IPS-15b (cell line): ENCODE data around the gene SPIN3.
"Not testable (repeated sequence)": the region's sequence is repeated elsewhere in the genome, so short reads cannot be mapped to it uniquely, and the experiment has no call there.

Source experiments
- H3K27me3 ChIP-seq: one replicate; pipeline ENCODE4 v1.6.1; 2013; ENCODE audit warnings: low read length; ENCODE audit not compliant: control insufficient read depth, insufficient read depth
- H3K36me3 ChIP-seq: one replicate; pipeline ENCODE4 v1.6.1; 2013; ENCODE audit warnings: low read length; ENCODE audit not compliant: control insufficient read depth, insufficient read depth
- H3K4me1 ChIP-seq: one replicate; pipeline ENCODE4 v1.6.1; 2013; ENCODE audit warnings: mild to moderate bottlenecking, low read length; ENCODE audit not compliant: control insufficient read depth, insufficient read depth
- H3K4me3 ChIP-seq: one replicate; pipeline ENCODE4 v1.5.1; 2013; ENCODE audit warnings: low read depth, low read length
- H3K9ac ChIP-seq: one replicate; pipeline ENCODE4 v1.6.1; 2013; ENCODE audit warnings: low read depth, mild to moderate bottlenecking, low read length
- H3K9me3 ChIP-seq: one replicate; pipeline ENCODE4 v1.6.1; 2013; ENCODE audit warnings: mild to moderate bottlenecking, low read length; ENCODE audit not compliant: control insufficient read depth, insufficient read depth

Gene SPIN3

GRCh38 chrX:56947699-56948098 lies 47.6 kb downstream of the SPIN3 start:
- H3K36me3 ChIP-seq: no peaks in the 10 kb centered on the region
- H3K9ac ChIP-seq: no peak overlapping the region
- no peaks in the 10 kb centered on the region for H3K9me3 ChIP-seq
- H3K4me3 ChIP-seq: no peak overlapping the region
- H3K27me3 ChIP-seq: no peaks in the 10 kb centered on the region
- no peaks in the 10 kb centered on the region for H3K4me1 ChIP-seq

- H3K27me3 ChIP-seq, H3K9me3 ChIP-seq, H3K36me3 ChIP-seq, H3K4me3 ChIP-seq, H3K4me1 ChIP-seq, H3K9ac ChIP-seq: not testable (repeated sequence)
Observed at GRCh38 chrX:56946201-56946600, 49.1 kb downstream of the SPIN3 start.

GRCh38 chrX:56945226-56945625 lies 50.1 kb downstream of the SPIN3 start:
- H3K4me3 ChIP-seq, H3K27me3 ChIP-seq, H3K9ac ChIP-seq, H3K9me3 ChIP-seq, H3K4me1 ChIP-seq, H3K36me3 ChIP-seq: not testable (repeated sequence)

- H3K36me3 ChIP-seq: no peaks in the 10 kb centered on the region
- H3K4me3 ChIP-seq: no peak overlapping the region
- H3K9me3 ChIP-seq: no peaks in the 10 kb centered on the region
- no peaks in the 10 kb centered on the region for H3K27me3 ChIP-seq
- no peaks in the 10 kb centered on the region for H3K4me1 ChIP-seq
- no peak overlapping the region for H3K9ac ChIP-seq
Observed at GRCh38 chrX:56943264-56943663, 52.1 kb downstream of the SPIN3 start.
